Mononuclear cell (primary cell): ENCODE results near the gene IQCM. TPM values are rescaled to one million over a fixed set of nuclear protein-coding genes. Genes with fewer than 3 reads are reported as not detected.

Experiments
- H3K27me3 ChIP-seq: 2 replicates; pipeline ENCODE4 v1.6.0; 2011; ENCODE audit warnings: low read length, control low read depth; ENCODE audit not compliant: insufficient read depth
- H3K4me1 ChIP-seq: 2 replicates; pipeline ENCODE4 v1.5.1; 2011; ENCODE audit warnings: mild to moderate bottlenecking, low read length, control low read depth; ENCODE audit not compliant: insufficient read depth
- H3K4me3 ChIP-seq: 2 replicates; pipeline ENCODE4 v1.5.1; 2011; ENCODE audit warnings: mild to moderate bottlenecking, low read length, moderate library complexity
- H3K9me3 ChIP-seq: 2 replicates; pipeline ENCODE4 v1.5.1; 2011; ENCODE audit warnings: low read depth, mild to moderate bottlenecking, control low read depth, low read length
- total RNA-seq: library from RNA; depleted of rRNA; stranded (reverse); fragments of >200 nt; gene quantifications from one replicate; pipeline ENCODE4 v1.2.3, GENCODE V29; 2012

The IQCM gene
- total RNA-seq, 1 donor = not detected

GRCh38 chr4:149746276-149746675, 69.4 kb downstream of the IQCM start:
- Histone ChIP-seq H3K9me3 (no peaks in the 10 kb centered on the region), H3K27me3 (no peaks in the 10 kb centered on the region), H3K4me1 (no peaks in the 10 kb centered on the region), H3K4me3 (no peak overlapping the region)

DNA sequence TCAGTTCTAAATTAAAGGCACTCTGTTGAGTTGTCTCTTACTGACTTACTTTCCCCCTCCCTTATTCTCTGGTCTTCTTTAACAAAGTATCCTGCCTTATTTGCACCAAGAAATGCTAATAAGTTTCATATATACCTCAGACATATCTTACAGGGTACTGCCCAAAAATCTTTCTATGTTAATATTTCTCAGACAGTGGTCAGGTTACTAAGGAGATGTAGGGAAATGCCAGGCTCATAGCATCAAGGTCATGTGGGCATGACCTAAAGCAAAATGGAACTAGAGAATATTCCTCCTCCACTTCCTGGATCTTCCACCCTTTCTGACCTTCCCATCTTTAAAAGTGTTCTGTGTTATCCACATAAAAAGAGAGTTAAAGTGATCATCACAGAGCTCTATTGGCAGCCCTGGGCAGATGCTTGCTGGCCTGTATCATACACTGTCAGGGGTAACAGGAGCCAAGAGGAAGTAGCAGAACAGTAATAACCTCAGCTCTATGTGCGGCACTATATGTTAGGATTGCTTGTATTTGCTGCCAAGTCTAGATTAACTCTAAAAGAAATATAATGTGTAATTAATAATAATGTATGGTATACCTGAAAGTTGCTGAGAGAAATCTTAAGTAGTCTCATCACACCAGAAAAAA, 74.3 kb downstream of the IQCM start:
- H3K27me3 ChIP-seq = no peaks in the 10 kb centered on the region
- no peaks in the 10 kb centered on the region for H3K9me3 ChIP-seq
- no peaks in the 10 kb centered on the region for H3K4me1 ChIP-seq
- no peak overlapping the region for H3K4me3 ChIP-seq

DNA sequence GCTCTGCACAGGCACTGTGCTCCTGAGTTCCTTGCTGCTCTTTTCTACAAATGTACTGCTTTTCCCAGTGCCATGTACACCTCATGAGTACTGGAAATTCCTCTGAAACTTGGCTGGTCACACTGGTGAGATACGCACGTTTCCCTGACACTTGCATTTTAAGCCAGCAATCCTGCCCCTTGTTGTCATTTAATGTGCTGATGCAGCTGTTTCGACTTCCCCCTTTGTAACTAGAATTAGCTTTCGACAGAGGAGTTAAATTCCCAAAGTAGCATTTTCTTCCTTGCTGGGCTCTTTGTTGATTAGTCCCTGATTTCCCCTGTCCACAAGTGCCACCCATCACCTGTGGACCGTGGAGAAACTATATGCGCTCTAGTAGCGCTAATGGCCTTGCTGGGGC, 77.5 kb downstream of the IQCM start:
- H3K4me3 ChIP-seq = no peak overlapping the region

DNA sequence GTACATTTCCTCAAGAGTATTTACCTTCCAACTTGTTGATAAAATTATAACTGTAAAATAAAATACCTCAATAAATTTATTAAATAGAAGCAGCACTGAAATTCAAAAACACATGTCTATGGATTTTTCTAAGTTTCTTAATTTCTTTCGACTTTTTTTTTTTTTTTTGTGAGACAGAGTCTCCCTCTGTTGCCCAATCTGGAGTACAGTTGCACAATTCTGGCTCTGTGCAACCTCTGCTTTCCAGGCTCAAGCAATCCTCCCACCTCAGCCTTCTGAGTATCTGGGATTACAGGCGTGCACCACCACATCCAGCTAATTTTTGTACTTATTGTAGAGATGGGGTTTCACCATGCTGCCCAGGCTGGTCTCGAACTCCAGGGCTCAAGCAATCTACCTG, 79.8 kb downstream of the IQCM start:
- no peaks in the 10 kb centered on the region for H3K27me3 ChIP-seq
- no peaks in the 10 kb centered on the region for H3K4me1 ChIP-seq
- no peaks in the 10 kb centered on the region for H3K9me3 ChIP-seq
- H3K4me3 ChIP-seq = no peak overlapping the region

More for the DNA sequence above, 77.5 kb downstream of the IQCM start:
- Histone ChIP-seq H3K27me3 (no peaks in the 10 kb centered on the region), H3K4me1 (no peaks in the 10 kb centered on the region), H3K9me3 (no peaks in the 10 kb centered on the region)

DNA sequence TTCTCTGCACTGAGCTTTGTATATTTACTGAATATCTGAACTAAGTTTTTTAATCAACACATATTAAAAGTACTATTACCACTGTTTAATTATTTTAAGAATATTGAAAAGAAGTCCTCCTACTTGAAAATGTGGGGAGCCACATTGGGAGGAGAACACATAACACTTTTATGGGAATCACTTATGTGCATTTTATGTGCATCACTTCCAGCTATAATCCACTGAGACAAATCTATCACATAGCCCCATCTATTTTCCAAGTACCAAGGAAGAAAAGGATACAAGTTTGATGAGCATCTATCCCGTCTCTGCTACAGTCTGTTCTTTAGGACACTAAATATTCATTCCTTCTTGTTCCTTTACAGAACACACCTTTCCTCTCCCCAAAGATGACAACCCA, 87.2 kb downstream of the IQCM start:
- Histone ChIP-seq H3K27me3 (no peaks in the 10 kb centered on the region), H3K4me3 (no peak overlapping the region), H3K4me1 (no peaks in the 10 kb centered on the region), H3K9me3 (no peaks in the 10 kb centered on the region)

- no peaks in the 10 kb centered on the region for H3K4me1 ChIP-seq
- no peaks in the 10 kb centered on the region for H3K9me3 ChIP-seq
- no peaks in the 10 kb centered on the region for H3K27me3 ChIP-seq
- no peak overlapping the region for H3K4me3 ChIP-seq
These were observed 88.0 kb downstream of the IQCM start for GRCh38 chr4:149727663-149728062.

DNA sequence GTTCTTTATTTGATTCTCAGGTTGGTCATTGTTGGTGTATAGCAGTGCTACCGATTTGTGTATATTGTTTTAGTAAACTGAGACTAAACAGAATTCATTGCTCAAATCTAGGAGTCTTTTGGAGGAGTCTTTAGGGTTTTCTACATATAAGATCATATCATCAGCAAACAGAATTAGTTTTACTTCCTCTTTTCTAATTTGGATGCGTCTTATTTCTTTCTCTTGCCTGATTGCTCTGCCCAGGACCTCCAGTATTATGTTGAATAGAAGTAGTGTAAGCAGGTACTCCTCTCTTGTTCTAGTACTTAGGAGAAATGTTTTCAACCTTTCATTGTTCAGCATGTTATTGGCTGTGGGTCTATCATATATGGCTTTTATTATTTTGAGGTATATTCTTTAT, 92.6 kb downstream of the IQCM start:
- Histone ChIP-seq H3K4me1 (no peaks in the 10 kb centered on the region), H3K9me3 (no peaks in the 10 kb centered on the region), H3K4me3 (no peak overlapping the region), H3K27me3 (no peaks in the 10 kb centered on the region)

DNA sequence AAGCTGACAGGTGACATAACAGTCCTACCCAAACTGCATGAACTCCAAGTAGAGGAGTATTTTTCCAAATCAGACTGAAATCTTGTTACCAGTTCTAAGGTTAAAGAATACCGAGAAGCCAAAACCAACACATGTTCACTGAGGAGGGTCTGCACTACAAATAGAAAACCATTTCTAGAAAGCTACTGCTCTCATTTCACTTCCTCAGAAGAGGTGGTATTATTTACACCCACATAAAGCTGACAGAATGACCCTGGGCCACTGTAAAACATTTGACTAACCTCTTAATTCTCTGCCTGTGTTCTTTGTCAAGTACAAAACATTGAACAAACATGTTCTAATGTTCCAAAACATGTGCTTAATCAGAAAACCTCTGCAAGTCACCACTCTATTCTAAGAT, 95.8 kb downstream of the IQCM start:
- no peaks in the 10 kb centered on the region for H3K4me1 ChIP-seq
- no peaks in the 10 kb centered on the region for H3K9me3 ChIP-seq
- H3K27me3 ChIP-seq = no peaks in the 10 kb centered on the region
- no peak overlapping the region for H3K4me3 ChIP-seq

GRCh38 chr4:149719357-149719756, 96.3 kb downstream of the IQCM start:
- H3K4me1 ChIP-seq = no peaks in the 10 kb centered on the region
- no peaks in the 10 kb centered on the region for H3K27me3 ChIP-seq
- no peak overlapping the region for H3K4me3 ChIP-seq
- no peaks in the 10 kb centered on the region for H3K9me3 ChIP-seq

DNA sequence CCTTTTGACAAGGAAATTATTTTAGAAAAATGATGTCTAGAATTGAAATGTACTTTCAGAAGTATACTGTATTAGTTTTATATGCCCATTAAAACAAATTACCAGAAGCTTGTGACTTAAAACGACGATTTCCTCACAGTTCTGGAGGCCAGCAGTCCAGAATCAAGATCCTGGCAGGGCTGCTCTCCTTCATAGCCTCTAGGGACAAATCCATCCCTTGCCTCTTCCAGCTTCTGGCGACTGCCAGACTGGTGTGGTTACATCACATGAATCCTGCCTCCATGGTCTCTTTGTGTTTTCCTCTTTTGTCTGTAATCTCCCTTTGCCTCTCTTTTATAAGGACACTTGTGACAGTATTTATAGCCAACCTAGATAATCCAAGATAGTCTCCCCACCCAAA, 97.1 kb downstream of the IQCM start:
- H3K27me3 ChIP-seq = no peaks in the 10 kb centered on the region
- no peak overlapping the region for H3K4me3 ChIP-seq
- H3K9me3 ChIP-seq = no peaks in the 10 kb centered on the region
- no peaks in the 10 kb centered on the region for H3K4me1 ChIP-seq

DNA sequence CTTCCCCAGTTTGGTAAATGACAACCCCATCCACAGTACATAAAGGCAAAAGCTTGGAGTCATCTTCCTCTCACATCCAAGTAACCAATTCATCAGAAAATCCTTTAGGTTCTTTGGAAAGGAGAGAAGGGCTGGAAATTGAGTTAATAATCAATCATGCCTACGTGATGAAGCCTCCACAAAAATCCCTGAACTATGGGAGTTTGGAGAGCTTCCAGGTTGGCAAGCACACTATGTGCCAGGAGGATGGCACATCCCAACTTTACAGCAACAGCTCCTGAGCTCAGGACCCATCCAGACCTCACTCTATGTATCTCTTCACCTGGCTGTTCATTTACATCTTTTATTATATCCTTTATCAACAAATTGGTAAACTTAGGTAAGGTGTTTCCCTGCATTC, 98.9 kb downstream of the IQCM start:
- no peaks in the 10 kb centered on the region for H3K4me1 ChIP-seq
- no peaks in the 10 kb centered on the region for H3K27me3 ChIP-seq
- H3K4me3 ChIP-seq = no peak overlapping the region
- H3K9me3 ChIP-seq = no peaks in the 10 kb centered on the region

GRCh38 chr4:149715822-149716585, 99.6 kb downstream of the IQCM start:
- Histone ChIP-seq H3K27me3 (no peaks in the 10 kb centered on the region), H3K4me3 (no peak overlapping the region), H3K4me1 (no peaks in the 10 kb centered on the region), H3K9me3 (no peaks in the 10 kb centered on the region)

DNA sequence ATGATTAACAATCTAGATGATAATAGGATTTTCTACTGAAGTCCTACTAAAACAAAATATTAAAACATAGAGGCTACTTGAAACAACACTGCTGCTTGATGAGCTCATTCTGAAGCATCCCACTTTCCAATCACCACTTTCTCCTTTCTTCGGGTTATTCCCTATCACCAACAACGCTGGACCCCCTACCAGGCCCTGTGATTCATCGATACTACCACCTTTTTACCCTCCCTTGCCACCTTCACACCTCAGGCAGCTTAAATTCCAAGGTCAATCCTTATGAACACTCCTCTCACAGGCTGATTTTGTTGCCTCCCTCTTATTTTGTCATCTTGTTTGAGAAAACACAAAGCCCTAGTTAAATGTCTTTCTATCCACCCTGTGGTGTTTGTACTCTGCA, 102.6 kb downstream of the IQCM start:
- Histone ChIP-seq H3K9me3 (no peaks in the 10 kb centered on the region), H3K4me1 (no peaks in the 10 kb centered on the region), H3K4me3 (no peak overlapping the region), H3K27me3 (no peaks in the 10 kb centered on the region)

- Histone ChIP-seq H3K27me3 (no peaks in the 10 kb centered on the region), H3K9me3 (no peaks in the 10 kb centered on the region), H3K4me3 (no peak overlapping the region), H3K4me1 (no peaks in the 10 kb centered on the region)
These were observed 103.9 kb downstream of the IQCM start for GRCh38 chr4:149711593-149712365.

- no peak overlapping the region for H3K4me3 ChIP-seq
- H3K4me1 ChIP-seq = no peaks in the 10 kb centered on the region
- H3K27me3 ChIP-seq = no peaks in the 10 kb centered on the region
- no peaks in the 10 kb centered on the region for H3K9me3 ChIP-seq
These were observed 106.0 kb downstream of the IQCM start for GRCh38 chr4:149709640-149710039.
